Astrocyte of the spinal cord (primary cell): ENCODE results near the gene TTC16.

ENCODE experiments used
- DNase-seq: peaks from one replicate; pipeline ENCODE4 v3.0.0; 2011; ENCODE audit warnings: low read depth, low spot score
- H3K4me3 ChIP-seq: 2 replicates; pipeline ENCODE4 v1.5.1; 2011; ENCODE audit warnings: low read depth, mild to moderate bottlenecking, low read length, moderate library complexity
- in situ Hi-C: cut with HindIII; loops from 2 replicates; pipeline ENCODE4 v1.10.0; 2017; ENCODE audit warnings: low sequenced_read_pairs
- TF ChIP-seq, protein P1 (sequence below): IDR thresholded peaks from 2 replicates; pipeline ENCODE4 v1.5.1; 2012; ENCODE audit warnings: low read depth, mild to moderate bottlenecking, low read length, inconsistent platforms

The TTC16 gene

DNA sequence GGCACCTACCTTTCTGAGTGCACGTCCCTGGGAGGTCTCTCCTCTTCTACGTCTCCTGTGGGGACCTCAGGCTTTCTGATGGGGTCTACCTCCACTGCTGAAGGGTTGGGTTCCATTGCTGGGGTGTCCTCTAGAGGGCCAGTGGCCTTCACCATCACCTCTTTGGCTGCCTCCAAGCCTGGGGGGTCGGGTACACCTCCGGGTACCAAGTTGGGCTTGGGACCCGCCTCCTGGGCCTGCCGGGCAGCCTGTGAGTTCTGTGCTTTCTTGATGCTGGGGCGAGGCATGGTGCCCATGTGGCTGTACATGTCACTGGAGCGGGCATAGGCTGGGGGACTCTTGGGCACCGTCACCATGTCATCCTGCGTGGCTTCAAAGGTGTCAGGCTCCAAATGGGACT lies 58.1 kb downstream of the TTC16 start:
- TF ChIP-seq, protein P1, sequence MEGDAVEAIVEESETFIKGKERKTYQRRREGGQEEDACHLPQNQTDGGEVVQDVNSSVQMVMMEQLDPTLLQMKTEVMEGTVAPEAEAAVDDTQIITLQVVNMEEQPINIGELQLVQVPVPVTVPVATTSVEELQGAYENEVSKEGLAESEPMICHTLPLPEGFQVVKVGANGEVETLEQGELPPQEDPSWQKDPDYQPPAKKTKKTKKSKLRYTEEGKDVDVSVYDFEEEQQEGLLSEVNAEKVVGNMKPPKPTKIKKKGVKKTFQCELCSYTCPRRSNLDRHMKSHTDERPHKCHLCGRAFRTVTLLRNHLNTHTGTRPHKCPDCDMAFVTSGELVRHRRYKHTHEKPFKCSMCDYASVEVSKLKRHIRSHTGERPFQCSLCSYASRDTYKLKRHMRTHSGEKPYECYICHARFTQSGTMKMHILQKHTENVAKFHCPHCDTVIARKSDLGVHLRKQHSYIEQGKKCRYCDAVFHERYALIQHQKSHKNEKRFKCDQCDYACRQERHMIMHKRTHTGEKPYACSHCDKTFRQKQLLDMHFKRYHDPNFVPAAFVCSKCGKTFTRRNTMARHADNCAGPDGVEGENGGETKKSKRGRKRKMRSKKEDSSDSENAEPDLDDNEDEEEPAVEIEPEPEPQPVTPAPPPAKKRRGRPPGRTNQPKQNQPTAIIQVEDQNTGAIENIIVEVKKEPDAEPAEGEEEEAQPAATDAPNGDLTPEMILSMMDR = no peak
- DNase-seq = no peak
- no peak overlapping the region for H3K4me3 ChIP-seq
- in situ Hi-C loops = no loop called here

DNA sequence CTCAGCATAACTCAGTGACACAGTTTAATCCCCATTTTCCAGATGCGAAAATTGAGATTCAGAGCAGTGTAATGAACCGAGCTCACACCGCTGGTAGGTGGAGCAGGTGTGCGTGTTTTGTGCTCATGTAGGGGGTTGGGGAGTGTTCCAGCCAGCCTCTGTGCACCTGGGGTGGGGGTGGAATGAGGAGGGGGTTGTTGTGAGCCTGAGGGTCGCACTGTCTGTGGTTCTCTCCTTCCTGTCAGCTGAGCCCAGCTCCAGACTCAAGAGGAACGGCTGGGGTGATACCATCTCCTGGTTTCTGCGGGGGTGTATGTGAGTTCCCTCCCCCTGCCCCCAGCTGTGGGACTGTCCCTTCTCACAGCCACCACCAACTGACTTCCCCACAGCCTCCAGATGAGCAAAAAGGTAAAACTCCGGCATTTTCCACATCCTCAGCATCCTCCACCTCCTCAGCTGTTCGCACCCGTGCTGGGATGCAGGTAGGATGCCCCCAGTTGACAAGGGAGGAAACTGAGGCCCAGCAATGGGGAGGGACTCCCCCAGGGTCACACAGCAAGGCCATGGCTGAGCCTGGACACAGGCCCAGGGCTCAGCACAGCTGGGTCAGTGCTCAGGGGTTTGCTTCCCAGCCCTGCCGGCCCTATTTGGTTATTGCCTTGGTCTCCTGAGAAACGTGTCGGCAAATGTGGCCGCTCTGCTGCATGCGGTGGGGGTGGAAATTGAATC lies 60.5 kb downstream of the TTC16 start:
- in situ Hi-C loops = no loop called here
- TF ChIP-seq, protein P1 = no peak
- DNase-seq = no peak
- no peak overlapping the region for H3K4me3 ChIP-seq

DNA sequence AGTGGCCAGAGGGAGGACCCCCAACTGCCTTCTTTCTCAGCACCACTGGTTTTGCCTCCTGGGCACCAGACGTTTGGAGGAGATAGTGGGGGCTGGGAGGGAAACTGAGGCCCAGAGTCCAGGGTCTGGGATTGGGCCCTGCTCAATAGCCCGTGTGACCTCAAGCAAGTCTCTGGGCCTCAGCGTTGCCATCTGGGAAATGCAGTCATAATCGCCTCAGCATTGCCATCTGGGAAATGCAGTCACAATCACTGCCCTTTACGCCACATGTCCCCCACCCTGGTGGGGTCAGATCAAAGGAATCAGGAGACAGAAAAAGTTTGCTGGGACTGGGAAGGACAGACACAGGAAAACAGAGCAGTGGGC lies 61.0 kb downstream of the TTC16 start:
- no peak overlapping the region for H3K4me3 ChIP-seq
- in situ Hi-C loops = no loop called here
- TF ChIP-seq, protein P1 = no peak
- DNase-seq = no peak

DNA sequence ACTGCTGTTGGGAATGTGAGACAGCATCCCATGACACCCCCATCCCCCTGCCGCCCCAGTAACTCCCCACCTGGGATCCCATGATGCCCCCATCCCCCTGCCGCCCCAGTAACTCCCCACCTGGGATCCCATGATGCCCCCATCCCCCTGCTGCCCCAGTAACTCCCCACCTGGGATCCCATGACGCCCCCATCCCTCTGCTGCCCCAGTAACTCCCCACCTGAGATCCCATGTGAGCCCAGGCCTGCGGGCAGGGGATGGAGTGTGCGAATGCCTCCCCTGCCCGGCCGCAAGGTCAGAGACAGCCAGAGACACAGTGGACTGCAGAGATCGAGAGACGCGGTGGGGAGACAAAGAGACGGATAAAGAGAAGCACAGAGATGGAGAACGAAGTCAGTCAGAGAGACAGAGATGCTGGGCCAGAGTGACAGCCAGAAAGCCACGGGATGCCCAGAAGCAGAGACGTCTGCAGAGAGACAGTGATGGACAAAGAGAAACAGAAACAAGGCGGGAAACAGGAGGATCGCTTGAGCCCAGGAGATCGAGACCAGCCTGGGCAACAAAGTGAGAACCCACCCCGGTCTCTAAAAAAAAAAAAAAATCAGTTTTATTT lies 61.6 kb downstream of the TTC16 start:
- H3K4me3 ChIP-seq = no peak overlapping the region
- no peak for DNase-seq
- TF ChIP-seq, protein P1 = no peak
- in situ Hi-C loops = no loop called here

DNA sequence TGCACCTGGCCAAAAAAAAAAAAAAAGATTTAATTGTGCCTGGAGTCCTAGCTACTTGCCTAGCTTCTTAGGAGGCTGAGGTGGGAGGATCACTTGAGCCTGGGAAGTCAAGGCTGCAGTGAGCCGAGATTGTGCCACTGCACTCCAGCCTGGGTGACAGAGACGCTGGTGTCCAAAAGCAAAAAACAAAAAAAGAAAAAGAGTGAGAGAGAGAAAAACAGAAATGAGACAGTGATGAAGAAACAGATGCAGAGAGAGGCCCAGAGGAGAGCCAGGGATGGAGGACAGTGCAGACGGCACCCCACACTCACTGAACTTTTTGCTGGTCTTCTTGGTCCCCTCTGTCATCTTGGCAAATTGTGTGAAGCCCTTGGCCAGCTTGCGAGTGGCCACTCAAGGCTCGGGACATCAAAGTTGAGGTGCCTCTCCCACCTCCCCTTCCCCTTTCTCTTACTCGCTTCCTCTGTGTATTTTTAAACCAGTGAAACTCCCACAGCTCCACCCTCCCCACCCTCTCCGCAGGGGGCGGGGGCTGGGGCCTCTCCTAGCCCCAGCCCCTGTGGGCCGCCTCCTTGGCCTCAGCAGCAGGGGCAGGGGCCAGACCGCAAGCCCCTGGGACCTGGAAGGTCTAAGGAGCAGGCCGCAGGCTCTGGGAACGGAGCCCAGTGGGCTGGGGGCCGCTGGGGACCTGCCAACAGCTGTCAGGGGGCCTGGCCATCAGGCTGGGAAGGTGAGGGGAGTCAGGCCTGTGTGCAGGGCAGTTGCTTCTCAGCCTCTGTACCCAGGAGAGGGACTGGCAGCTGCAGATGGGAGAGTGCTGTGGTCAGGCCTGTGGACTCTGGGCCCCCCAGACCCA lies 62.6 kb downstream of the TTC16 start, which contains the start of gene SH2D3C:
TSS of gene SH2D3C (minus strand) at position 387 of the 856 bp plus-strand sequence. CDS start at position 348, 39 bp downstream.
- in situ Hi-C loops = no loop called here
- TF ChIP-seq, protein P1 = no peak
- no peak for DNase-seq
- no peak within 1 kb of the TSS for H3K4me3 ChIP-seq

DNA sequence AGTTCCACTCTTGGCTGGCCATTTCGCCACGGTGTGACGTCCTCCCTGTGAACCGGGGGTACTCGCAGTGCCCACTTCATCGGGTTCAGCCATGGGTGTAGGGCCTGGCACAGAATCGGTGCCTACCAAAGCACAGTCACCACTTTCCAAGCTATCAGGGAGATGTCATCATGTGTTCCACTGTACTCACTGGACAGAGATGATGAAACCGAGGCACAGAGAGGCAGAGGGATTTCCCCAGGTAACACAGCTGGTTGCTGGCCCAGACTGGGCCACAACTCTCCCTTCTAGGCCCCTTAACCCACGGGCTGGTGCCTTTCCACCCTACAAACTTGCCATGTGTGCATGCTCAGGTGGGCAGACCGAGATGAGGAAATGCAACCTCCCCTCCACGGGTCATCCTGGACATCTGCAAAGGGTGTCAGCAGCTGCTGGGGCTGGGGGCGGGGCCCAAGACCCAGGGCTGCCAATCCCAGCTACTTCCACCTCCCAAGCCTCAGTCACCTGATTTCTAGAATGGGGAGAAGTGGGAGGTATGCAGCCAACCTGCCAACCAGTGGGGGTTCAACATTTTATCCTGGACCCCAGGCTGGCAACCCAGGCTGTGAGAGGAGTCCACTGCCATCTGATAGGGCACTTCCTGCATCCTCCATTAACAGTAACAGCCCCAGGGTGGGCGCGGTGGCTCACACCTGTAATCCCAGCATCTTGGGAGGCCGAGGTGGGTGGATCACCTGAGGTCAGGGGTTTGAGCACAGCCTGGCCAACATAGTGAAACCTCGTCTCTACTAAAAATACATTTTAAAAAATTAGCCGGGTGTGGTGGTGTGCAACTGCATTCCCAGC lies 63.5 kb downstream of the TTC16 start:
- no peak for DNase-seq
- in situ Hi-C loops = no loop called here
- no peak overlapping the region for H3K4me3 ChIP-seq
- TF ChIP-seq, protein P1 = no peak
